HEK293T (cell line): ENCODE data around the gene ZMIZ1.

ENCODE experiments used
- BHLHE40 ChIP-seq: fragments of 450-650 bp; IDR thresholded peaks from 2 replicates; pipeline ENCODE4 v1.6.1; 2016; ENCODE audit warnings: mild to moderate bottlenecking, moderate library complexity, borderline replicate concordance
- FOXA1 ChIP-seq: fragments of 450-650 bp; IDR thresholded peaks from 2 replicates; pipeline ENCODE4 v1.6.1; 2016; ENCODE audit warnings: mild to moderate bottlenecking
- FOXM1 ChIP-seq: fragments of 450-650 bp; IDR thresholded peaks from 2 replicates; pipeline ENCODE4 v1.6.1; 2017; ENCODE audit warnings: mild to moderate bottlenecking, borderline replicate concordance
- LEF1 ChIP-seq: fragments of 450-650 bp; IDR thresholded peaks from 2 replicates; pipeline ENCODE4 v1.6.1; 2017; ENCODE audit warnings: mild to moderate bottlenecking, borderline replicate concordance
- SP1 ChIP-seq: fragments of 450-650 bp; IDR thresholded peaks from 2 replicates; pipeline ENCODE4 v1.6.1; 2017
- SUZ12 ChIP-seq: fragments of 450-650 bp; IDR thresholded peaks from 2 replicates; pipeline ENCODE4 v1.6.1; 2016; ENCODE audit warnings: mild to moderate bottlenecking
- TARDBP ChIP-seq: fragments of 450-650 bp; IDR thresholded peaks from 2 replicates; pipeline ENCODE4 v1.6.1; 2016

DNA sequence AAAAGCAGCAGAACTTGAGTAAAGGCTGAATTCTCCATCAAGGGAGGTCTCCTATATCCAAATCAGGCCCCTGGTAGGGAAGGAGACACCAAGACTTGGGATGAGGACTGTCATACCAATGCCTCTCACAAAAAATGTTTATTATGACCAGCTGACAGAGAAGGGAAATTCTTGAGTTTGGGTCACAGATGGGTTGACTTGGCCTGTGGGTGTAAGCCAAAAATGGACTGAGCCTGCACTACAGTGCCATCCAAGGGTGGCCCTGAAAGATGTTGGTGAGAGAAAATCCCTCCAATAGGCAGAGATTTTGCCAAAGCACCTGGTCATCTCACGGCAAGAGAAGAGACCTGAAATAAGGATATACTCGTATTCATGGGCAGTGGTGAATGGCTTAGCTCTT is 251.6 kb downstream of the ZMIZ1 start:
- no peak for TF ChIP-seq BHLHE40
- no peak for TF ChIP-seq LEF1
- TF ChIP-seq FOXM1, result no peak
- no peak for TF ChIP-seq FOXA1
- no peak for TF ChIP-seq SUZ12
- TF ChIP-seq SP1, result no peak
- TF ChIP-seq TARDBP, result no peak
